GM21619 (cell line): ENCODE data around the gene PROM2.
"Not testable (repeated sequence)": the region's sequence is repeated elsewhere in the genome, so short reads cannot be mapped to it uniquely, and the experiment has no call there.

Experiments
- ATAC-seq: cut with Tn5 transposase; IDR thresholded peaks from one replicate; pipeline ENCODE4 v1.9.1; 2021; ENCODE audit not compliant: unreplicated experiment

The PROM2 gene

GRCh38 chr2:95274291-95275150 lies at the start of gene PROM2:
Gene PROM2 (plus strand): TSS chr2:95274449. CDS start chr2:95274586, 137 bp downstream.
- ATAC-seq: no peak

- ATAC-seq: no peak
Observed at GRCh38 chr2:95225658-95226057, 48.6 kb upstream of the PROM2 start.

DNA sequence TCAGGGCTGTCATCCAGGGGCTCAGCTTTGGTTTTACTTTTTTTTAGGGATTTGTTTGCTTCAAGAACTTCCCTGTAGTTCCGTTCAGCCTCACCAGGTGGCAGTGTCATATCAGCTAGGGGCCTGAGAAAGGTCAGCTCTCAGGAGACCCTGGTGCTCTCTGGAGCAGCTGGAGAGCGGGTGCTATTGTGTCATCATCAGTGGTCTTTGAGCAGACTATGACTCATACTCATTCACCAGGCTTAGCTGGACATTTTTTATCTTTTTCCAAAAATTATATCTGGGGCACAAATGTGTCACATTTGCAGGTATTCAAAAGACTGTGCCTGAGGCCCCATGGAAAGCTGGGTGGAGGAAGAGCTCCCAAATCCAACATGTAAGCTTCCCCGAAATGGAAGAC lies 42.5 kb upstream of the PROM2 start:
- ATAC-seq: no peak

DNA sequence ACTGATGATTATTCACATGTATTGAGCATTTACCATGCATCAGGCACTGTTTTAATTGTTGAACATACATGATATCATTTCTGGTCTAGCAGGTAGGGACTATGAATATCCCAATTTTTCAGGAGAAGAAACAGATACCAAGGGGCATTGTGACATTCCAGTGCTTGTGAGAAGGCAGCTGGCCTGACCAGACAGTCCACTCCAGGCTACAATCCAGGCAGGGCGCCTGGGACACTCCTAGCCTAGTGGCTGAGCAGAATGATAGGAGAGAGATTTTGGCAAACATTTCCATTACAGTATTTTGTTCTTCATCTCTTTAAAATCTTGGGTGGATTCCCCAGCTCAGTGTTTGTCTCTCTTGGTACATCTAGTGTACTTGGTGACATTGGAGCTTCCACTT lies 42.0 kb upstream of the PROM2 start:
- ATAC-seq: no peak

DNA sequence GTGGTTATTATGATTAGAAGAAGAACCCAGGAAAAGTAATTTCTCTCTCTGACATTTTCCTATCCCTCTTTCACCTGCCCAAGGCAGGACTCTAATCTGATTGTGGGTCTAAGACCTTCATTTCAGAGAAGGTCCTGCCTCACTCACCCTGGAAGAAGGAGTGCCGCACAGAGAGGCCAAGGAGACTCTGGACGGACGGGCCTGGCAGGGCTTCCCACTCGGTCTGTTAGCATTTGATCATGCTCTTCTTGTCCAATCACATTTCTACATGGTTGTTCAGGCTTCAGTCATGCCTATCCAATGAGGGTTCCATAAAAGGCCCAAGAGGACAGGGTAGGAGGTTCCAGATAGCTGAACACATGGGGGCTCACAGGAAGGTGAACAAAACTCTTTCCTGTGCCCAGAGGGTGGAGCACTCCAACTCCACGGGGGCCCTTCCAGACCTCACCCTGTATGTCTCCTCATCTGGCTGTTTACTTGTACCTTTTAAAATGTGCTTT lies 39.9 kb upstream of the PROM2 start:
- ATAC-seq: no peak

GRCh38 chr2:95234816-95235215 lies 39.4 kb upstream of the PROM2 start:
- ATAC-seq: no peak

- no peak for ATAC-seq
Observed at GRCh38 chr2:95238131-95238530, 36.1 kb upstream of the PROM2 start.

- ATAC-seq: no peak
Observed at GRCh38 chr2:95240091-95240490, 34.2 kb upstream of the PROM2 start.

GRCh38 chr2:95240556-95240955 lies 33.7 kb upstream of the PROM2 start:
- no peak for ATAC-seq

GRCh38 chr2:95242084-95242483 lies 32.2 kb upstream of the PROM2 start:
- not testable (repeated sequence) for ATAC-seq

- no peak for ATAC-seq
Observed at GRCh38 chr2:95258271-95258670, 16.0 kb upstream of the PROM2 start.

GRCh38 chr2:95260028-95261023 lies 13.9 kb upstream of the PROM2 start:
- ATAC-seq: no peak

- no peak for ATAC-seq
Observed at GRCh38 chr2:95261602-95262001, 12.6 kb upstream of the PROM2 start.

GRCh38 chr2:95262896-95263542 lies 11.2 kb upstream of the PROM2 start:
- no peak for ATAC-seq

- ATAC-seq: no peak
Observed at GRCh38 chr2:95264624-95265023, 9.6 kb upstream of the PROM2 start.

DNA sequence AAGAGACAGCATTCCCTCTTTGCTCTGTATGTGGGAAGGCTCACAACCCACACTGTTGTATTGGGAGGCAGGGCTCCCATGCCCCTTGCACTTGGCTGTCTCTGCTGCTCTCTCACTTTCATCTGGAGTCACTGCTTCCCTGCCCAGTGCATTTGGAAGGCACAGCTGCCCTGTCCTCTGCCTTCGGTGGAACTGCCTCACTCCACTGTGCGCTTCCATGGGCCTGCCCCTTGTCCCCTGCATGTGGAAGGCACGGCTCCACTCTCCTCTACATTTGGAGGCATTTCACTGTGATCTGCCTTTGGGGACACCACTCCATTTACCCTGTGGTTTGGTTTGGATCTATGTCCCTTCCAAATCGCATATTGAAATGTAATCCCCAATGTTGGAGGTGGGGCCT lies 9.1 kb upstream of the PROM2 start:
- ATAC-seq: no peak

- no peak for ATAC-seq
Observed at GRCh38 chr2:95266781-95267430, 7.3 kb upstream of the PROM2 start.

DNA sequence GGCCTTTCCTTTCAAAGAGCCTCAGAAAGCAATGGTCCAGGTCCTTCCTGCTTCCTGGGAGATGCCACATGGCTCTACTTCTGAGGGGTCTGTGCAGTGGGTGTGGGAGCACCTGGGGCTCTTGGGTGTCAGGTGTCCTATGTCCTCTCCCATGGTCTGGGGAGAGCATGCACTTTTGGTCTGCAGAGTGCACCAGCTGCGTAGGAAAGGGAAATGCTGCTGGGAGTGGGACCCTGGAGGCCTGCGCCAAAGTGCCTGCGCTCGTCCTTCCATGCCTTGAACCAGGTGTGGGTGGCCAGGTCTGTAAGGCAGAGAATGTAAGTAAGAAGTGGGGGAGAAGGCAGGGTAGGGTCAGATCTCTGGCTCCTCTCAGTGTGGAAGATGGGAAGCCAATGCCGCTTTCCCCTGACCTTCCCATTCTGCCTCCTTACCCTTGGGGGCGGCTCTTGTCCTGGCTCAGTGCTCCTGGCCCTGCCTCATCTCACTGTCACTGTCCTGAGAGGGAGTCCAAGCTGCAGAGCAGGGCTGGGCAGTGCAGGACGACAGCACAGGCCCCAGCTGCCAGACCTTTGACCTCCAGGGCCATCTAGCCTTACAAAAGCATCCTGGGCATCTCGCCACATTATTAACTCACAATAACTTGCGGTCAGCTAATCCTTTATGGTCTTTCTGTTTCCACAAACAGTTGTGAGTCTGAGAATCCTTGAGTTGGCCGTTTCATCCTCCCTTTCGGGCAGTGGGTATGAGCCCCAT lies 6.6 kb upstream of the PROM2 start:
- ATAC-seq: no peak

GRCh38 chr2:95268211-95269035 lies 5.8 kb upstream of the PROM2 start:
- ATAC-seq: no peak
